HEK293T (cell line): ENCODE results near the gene MICU1.

Experiments
- ARNT ChIP-seq: fragments of 450-650 bp; IDR thresholded peaks from 2 replicates; pipeline ENCODE4 v1.6.1; 2017; ENCODE audit warnings: mild to moderate bottlenecking
- BHLHE40 ChIP-seq: fragments of 450-650 bp; IDR thresholded peaks from 2 replicates; pipeline ENCODE4 v1.6.1; 2016; ENCODE audit warnings: mild to moderate bottlenecking, moderate library complexity, borderline replicate concordance
- ELF4 ChIP-seq: fragments of 450-650 bp; IDR thresholded peaks from 2 replicates; pipeline ENCODE4 v1.6.1; 2017; ENCODE audit warnings: antibody characterized with exemption
- FOXA1 ChIP-seq: fragments of 450-650 bp; IDR thresholded peaks from 2 replicates; pipeline ENCODE4 v1.6.1; 2016; ENCODE audit warnings: mild to moderate bottlenecking
- FOXK2 ChIP-seq: fragments of 450-650 bp; IDR thresholded peaks from 2 replicates; pipeline ENCODE4 v1.6.1; 2016; ENCODE audit warnings: mild to moderate bottlenecking
- FOXM1 ChIP-seq: fragments of 450-650 bp; IDR thresholded peaks from 2 replicates; pipeline ENCODE4 v1.6.1; 2017; ENCODE audit warnings: mild to moderate bottlenecking, borderline replicate concordance
- HDGF ChIP-seq: fragments of 450-650 bp; IDR thresholded peaks from 2 replicates; pipeline ENCODE4 v1.6.1; 2017; ENCODE audit warnings: antibody characterized with exemption, borderline replicate concordance
- L3MBTL2 ChIP-seq: fragments of 450-650 bp; conservative IDR thresholded peaks from 2 replicates; pipeline ENCODE4 v1.6.1; 2016; ENCODE audit warnings: mild to moderate bottlenecking
- NFRKB ChIP-seq: fragments of 450-650 bp; IDR thresholded peaks from 2 replicates; pipeline ENCODE4 v1.6.1; 2016; ENCODE audit warnings: mild to moderate bottlenecking, moderate library complexity
- SP1 ChIP-seq: fragments of 450-650 bp; IDR thresholded peaks from 2 replicates; pipeline ENCODE4 v1.6.1; 2017
- TARDBP ChIP-seq: fragments of 450-650 bp; IDR thresholded peaks from 2 replicates; pipeline ENCODE4 v1.6.1; 2016
- ZNF384 ChIP-seq: fragments of 450-650 bp; IDR thresholded peaks from 2 replicates; pipeline ENCODE4 v1.6.1; 2016

GRCh38 chr10:72449941-72450441 is 175.9 kb downstream of the MICU1 start:
- no peak for TF ChIP-seq FOXK2
- TF ChIP-seq ELF4 = no peak
- TF ChIP-seq ZNF384 = no peak
- TF ChIP-seq NFRKB = no peak
- no peak for TF ChIP-seq FOXA1
- TF ChIP-seq FOXM1 = no peak
- no peak for TF ChIP-seq HDGF
- no peak for TF ChIP-seq BHLHE40
- TF ChIP-seq L3MBTL2 = no peak
- TF ChIP-seq ARNT = no peak
- no peak for TF ChIP-seq TARDBP
- no peak for TF ChIP-seq SP1
